Stimulated activated CD4-positive, alpha-beta T cell treated with anti-CD3 and anti-CD28 coated beads, Interleukin-15, amount 100 ng/mL, for 24 hours (primary cell): ENCODE data around the gene ATP1A4.
"Not testable (repeated sequence)": the region's sequence is repeated elsewhere in the genome, so short reads cannot be mapped to it uniquely, and the experiment has no call there.

Experiments used
- DNase-seq: peaks from one replicate; pipeline ENCODE4 v3.0.0-alpha.2; 2020

ATP1A4 gene

DNA sequence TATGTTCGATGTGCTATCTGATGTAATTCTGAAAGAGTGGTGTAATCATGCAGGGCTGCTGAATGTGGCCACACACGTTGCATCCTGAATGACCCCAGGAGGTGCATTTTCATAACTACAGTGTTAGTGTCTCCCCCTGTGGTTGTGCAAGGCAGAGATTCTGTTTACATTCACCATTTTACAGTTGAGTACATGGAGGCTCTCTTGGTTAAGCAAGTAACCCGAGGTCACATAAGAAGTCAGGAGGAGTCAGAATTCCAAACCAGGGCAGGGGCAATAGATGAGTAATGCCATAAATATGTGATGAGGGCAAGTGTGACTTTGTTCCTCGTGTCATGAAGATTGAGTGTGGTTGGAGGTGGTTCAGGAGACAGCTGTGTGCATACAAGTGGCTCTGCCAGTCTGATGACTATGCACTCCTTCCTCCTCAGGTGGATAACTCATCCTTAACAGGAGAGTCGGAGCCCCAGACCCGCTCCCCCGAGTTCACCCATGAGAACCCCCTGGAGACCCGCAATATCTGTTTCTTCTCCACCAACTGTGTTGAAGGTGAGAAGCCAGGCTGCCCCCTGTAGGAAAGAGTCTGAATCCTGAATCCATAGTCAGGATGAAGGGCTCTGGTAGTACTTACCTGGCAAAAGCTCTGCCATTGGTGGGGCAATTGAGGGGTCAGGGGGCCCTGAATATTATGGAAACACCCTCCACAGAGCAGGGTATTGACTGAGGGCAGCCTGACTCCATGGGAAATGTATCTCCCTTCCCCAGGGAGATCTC lies 26.5 kb upstream of the ATP1A4 start:
- DNase-seq, result no peak

DNA sequence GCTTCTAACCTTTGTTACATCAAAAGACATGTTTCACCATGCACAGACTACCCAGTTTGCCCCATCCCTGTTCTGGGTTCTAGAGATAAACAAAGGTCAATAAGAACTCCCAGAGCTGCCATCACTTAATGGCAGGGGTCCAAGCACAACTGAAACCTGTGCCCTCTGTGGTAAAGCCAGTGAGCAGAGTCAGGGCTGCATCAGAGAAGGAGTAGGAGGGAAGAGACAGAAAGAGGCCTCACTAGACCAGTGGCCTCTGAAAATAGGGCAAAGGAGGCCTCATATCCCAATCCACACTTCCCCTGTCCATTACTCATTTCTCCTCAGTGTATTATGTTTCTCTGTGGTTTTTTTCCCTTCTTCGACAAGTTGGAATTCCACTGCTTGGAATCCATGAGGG lies 25.7 kb upstream of the ATP1A4 start:
- DNase-seq, result no peak

DNA sequence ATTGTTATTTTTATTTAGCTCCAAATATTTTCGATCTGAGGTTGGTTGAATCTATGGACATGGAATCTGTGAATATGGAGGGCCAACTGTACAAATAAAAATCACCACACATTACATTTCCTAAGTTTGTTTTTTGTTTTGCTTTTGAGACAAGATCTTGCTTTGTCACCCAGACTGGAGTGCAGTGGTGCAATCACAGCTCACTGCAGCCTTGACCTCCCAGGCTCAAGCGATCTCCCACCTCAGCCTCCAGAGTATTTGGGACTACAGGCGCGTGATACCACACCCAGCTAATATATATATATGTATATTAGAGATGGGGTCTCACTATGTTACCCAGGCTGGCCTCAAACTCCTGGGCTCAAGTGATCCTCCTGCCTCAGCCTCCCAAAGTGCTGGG lies 25.1 kb upstream of the ATP1A4 start:
- DNase-seq, result not testable (repeated sequence)

DNA sequence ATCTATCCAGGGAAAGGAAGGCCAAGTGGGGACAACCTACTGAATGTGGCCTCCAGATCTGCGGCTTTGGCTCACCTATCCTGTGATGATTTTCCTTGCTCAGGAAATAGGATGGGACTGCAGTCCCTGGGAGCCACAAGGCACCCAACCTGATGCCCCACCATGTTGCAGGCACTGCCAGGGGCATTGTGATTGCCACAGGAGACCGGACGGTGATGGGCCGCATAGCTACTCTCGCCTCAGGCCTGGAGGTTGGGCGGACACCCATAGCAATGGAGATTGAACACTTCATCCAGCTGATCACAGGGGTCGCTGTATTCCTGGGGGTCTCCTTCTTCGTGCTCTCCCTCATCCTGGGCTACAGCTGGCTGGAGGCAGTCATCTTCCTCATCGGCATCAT lies 24.0 kb upstream of the ATP1A4 start:
- no peak for DNase-seq

DNA sequence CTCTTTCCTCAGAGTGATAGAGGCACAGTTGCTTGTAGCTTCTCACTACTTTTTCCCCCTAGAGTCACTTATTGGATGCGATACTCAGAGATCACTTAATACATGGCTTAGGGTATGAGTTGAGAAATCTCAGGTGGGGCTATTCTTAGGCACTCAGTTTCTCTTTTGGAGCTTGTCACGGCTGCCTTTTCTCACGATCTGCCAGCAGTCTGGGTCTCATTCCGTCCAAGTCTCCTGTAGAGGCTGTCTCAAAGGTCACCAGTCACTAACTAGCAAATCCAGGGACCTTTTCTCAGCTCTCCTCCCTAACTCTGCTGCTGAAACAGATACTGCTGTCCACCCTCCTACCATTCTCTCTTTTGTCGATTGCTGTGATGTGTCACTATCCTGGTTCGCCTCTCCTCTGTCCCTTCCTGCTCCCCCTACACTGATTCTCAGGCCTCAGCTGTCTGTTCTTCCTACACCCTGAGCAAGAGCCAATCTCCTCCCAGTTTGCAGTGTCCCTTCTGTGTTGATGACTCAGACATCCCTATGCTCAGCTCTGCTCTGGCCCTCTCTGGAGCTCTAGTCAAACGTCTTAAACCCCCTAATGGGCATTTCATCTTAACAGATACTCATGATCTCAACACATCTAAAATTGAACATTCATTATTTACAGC lies 23.4 kb upstream of the ATP1A4 start:
- DNase-seq, result no peak

DNA sequence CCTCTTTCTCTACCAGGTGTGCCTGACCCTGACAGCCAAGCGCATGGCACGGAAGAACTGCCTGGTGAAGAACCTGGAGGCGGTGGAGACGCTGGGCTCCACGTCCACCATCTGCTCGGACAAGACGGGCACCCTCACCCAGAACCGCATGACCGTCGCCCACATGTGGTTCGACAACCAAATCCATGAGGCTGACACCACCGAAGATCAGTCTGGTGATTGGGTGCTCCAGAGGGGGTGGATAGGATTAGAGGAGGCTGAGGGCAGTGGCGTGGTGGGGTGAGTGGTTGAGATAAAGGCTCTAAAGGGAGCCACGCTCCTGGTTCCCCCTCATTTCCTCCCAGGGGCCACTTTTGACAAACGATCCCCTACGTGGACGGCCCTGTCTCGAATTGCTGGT lies 22.8 kb upstream of the ATP1A4 start:
- no peak for DNase-seq

DNA sequence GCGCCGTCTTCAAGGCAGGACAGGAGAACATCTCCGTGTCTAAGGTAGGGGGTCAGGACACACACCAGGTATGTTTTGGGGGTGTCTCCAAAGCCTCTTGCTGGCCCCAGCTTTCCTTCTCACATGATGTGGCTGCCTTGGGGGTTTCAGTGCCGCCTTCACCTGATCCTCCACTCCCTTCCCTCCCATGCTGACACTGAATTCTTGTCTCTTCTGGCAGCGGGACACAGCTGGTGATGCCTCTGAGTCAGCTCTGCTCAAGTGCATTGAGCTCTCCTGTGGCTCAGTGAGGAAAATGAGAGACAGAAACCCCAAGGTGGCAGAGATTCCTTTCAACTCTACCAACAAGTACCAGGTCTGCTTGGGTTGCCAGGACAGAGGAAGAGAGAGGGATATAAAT lies 22.4 kb upstream of the ATP1A4 start:
- no peak for DNase-seq

DNA sequence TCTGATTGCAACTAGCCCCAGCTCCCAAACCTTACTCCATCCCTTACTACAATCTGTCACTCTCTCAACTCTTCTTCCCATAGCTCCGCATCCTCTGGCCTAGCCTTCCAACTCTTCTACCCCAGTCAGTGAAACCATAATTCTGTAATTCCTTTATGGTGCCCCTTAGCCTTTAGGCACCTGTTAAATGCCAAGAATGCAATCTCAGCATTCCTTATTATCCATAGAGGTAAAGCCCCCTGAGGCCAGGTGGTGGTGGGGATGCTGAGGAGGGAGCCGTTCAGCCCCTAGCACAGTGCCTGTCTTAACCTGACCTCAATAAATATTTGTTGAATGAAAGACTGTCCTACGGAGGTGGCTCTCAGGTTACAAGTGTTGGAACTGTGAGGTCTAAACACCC lies 21.8 kb upstream of the ATP1A4 start:
- no peak for DNase-seq

DNA sequence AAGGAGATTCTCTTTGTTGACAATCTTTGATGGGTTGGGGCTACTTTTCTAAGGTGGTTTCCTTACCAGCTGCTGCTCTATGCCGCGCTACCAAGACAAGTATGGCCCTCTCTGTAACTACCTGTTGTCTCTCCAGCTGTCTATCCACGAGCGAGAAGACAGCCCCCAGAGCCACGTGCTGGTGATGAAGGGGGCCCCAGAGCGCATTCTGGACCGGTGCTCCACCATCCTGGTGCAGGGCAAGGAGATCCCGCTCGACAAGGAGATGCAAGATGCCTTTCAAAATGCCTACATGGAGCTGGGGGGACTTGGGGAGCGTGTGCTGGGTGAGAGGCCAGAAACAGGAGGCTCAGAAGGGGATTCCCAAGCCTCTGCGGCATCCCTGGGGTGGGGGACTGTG lies 21.4 kb upstream of the ATP1A4 start:
- no peak for DNase-seq

DNA sequence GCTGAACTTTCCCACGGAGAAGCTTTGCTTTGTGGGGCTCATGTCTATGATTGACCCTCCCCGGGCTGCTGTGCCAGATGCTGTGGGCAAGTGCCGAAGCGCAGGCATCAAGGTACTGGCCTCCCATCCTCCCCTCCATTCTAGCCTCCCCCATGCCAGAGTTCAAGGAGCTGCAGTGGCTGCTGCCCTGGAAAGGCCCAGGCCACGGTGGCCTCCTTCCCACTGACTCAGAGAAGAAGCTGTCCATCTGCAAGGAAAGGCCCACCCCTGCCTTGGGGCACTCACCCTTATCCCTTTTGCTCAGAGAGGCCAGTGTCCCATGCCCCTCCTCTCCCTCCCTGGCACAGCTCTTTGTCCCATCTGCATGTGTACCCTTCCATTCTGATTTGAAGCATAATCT lies 20.9 kb upstream of the ATP1A4 start:
- DNase-seq, result no peak

DNA sequence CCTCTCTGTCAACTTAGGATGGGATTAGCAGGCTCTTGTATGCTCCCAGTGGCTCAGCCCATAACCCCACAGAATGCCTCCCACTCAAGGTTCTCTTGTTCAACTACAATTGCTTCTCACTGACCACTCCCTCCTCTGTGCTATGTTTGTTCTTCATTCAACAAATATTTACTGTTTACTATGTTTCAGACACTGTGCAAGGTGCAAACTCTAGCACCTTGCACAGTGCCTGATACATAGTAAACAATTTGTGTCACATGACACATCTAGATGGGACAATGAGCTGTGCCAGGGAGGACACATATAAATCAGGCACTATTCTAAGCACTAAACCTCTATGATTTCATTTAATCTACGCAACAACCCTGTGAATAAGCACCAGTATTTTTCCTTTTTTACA lies 20.5 kb upstream of the ATP1A4 start:
- no peak for DNase-seq

DNA sequence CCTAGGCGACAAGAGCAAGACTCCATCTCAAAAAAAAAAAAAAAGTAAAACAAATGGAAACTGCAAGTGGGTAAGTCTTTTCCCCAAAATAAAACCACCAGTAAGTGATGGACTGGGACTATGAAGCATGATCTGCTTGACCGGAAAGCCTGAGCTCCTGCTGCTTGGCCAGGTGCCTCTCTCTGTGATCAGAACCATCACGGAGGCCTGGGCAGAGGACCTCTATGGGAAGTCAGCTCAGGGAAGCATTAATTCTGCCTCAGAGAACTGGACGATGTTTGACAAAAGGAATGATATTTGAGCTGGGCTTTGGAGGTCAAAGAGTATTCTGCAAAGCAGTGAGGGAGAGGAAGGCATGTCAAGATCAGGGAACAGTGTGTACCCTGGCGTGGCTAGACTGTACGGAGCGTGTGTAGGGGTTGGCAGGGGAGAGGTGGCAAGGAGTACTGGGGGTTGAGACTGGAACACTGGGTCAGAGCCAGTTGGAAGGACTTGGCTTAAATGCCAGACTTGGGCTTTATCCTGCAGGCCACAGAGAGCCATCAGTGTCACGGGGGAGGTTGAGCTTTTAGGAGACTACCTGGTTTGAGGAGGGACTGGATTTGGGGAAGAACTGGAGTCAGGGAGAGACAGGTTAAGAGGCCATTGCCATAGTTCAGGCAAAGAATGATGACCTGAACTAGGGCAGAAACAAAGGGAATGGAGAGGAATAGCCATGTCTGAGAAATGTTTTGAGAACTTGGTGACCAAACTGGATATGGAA lies 19.4 kb upstream of the ATP1A4 start:
- DNase-seq, result no peak

DNA sequence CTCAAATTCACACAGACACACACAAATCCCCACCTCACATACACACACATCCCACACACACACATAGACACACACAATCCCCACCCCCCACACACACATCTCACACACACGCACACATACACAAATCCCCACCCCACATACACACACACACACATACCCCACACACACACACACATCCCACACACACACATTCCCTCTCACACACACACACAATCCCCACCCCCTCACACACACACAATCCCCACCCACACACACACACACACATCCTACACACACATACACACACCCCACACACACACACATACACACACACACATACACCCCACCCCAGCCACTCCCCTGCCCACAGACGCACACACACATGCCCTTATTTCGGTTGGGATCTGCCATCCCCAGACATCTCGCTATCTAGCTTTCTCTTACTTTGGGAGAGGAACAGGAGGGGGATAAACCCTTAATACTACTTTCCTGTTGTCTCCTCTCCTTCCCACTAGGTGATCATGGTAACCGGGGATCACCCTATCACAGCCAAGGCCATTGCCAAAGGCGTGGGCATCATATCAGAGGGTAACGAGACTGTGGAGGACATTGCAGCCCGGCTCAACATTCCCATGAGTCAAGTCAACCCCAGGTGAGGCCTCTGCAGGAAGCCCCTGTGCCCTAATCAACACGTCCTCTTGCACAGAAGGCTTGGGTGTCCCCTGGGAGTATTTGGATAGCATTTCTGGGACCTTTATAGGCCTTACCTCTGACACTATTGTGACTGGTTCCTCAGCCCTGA lies 17.2 kb upstream of the ATP1A4 start:
- DNase-seq, result no peak

DNA sequence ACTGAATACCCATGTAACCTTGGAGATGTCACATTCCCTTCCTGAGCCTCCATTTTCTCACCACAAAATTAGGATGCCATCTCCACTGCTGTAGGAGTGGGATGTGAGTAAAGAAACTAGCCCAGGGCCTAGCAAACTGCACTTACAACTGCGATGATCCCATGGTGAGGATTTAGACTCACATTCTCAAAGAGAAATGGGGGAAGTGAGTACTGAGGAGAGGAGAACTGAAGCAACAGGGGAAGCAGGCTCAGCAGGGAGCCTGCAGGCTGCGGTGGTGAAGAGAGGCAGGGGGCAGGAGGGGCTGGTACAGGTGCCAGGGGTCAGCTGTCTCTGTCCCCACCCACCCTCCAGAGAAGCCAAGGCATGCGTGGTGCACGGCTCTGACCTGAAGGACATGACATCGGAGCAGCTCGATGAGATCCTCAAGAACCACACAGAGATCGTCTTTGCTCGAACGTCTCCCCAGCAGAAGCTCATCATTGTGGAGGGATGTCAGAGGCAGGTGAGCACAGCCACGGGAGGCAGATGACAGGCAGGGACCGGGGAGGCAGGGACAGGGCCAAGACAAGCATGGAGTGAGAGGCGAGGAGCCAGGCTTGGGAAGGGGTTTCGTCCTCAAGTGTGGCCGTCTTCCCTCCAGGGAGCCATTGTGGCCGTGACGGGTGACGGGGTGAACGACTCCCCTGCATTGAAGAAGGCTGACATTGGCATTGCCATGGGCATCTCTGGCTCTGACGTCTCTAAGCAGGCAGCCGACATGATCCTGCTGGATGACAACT lies 16.4 kb upstream of the ATP1A4 start:
- no peak for DNase-seq

DNA sequence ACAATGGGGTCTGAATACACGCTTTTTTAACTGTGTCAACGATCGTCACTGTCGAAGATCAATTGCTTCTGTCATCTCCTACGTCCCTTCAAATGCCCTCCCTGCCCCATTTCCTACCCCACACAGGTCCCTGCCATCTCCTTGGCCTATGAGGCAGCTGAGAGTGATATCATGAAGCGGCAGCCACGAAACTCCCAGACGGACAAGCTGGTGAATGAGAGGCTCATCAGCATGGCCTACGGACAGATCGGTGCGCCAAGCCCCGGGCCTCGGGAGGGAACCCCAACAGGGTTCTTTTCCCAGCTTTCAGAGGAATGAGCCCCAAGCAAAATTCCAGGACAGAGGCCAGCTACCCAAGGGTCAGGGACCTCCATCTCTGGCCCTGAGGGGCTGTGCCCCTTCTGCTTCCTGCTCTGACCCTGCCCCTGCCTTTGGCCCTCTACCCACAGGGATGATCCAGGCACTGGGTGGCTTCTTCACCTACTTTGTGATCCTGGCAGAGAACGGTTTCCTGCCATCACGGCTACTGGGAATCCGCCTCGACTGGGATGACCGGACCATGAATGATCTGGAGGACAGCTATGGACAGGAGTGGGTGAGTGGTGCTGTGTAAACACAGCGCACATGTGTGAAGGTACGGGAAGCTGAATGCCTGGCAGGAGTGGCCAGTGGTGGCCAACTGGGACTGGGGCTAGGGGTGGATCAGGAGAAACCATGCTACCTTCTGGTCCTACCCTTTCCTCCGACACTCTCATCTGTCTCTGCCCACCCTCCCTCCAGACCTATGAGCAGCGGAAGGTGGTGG lies 15.1 kb upstream of the ATP1A4 start:
- no peak for DNase-seq

DNA sequence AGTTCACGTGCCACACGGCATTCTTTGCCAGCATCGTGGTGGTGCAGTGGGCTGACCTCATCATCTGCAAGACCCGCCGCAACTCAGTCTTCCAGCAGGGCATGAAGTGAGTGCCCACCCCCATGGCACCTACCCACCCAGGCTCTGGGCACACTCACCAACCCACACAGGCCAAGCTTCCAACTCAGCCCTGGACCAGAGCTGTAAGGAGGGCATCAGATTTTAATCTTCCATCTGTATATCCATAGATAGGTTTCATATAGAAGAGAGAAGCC lies 14.5 kb upstream of the ATP1A4 start:
- no peak for DNase-seq

DNA sequence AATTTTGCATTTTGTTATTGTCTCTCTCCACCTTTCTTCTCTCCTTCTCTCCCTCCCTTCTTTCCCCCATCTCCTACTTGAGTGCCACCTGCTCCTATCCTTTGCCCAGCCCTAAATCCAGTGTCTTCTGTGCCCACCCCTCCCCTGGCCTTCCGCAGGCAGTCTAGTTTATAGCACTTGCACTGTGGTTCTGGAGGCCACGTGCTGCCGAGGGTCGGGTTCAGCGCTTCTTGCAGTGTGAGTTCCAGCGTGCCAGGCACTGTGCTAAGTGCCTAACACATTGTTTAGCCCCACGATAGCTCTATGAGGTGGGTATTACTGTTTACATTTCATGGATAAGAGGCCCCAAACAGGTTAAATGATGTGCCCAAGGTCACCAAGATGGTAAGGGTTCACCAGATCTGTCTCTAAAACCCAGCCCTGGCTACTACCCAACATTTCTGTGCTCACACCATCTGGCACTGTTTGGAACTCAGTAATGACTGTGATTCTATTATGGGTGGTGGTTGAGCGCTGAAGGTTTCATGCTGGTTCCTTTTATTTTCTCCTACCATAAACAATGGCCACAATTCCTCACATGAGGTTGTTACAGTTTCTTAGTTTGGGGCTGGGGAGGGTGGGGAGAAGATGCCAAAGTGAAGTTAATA lies 14.1 kb upstream of the ATP1A4 start:
- no peak for DNase-seq

DNA sequence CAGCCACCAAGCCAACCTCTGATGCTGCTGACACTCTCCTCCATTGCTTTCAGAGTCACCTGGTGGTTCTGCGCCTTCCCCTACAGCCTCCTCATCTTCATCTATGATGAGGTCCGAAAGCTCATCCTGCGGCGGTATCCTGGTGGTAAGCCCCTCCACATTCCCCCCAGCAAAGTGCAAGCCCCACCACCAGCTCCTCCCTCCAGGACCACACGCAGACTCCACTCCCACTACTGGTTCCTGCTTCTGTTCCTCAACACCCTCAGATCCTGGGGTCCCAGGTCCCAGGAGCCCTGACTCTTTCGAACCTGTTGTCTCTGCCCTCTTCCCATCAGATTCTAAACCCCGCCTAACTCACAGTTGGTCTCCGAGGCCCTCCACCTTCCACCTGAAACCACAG lies 11.6 kb upstream of the ATP1A4 start:
- no peak for DNase-seq

DNA sequence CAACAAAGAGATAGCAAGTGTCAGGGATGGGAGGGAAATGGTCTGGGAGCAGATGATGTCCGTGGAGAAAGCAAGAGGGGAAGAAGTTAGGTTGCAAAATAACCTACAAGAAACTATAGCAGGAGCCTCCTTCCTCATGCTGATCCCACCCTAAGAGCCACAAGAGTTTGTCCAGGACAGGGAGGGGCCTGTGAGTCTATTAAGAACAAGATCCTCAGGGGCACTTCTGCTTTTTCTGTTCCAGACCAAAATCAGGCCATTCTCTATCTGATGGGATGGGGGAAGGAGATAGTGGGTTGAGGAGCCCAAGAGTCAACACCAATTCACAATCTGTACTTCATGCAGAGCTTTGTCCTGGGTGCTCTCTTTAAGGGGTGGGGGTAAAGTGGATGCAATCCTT lies 7.7 kb upstream of the ATP1A4 start:
- DNase-seq, result no peak

DNA sequence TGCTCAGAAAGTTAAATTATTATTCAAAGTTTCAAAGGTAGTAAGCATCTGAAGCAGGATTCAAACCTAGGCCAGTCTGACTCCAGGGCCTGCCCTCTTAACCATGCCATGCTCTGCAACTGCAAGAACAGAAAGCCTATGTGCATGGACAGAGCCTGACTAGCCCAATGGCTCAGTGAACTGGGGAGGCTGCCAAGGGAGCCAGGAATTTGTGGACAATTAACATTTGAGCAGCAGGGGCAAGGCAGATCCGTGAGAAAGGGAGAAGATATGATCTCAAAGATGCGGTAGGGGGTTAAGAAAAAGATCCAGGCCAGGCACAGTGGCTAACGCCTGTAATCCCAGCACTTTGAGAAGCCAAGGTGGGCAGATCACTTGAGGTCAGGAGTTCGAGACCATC lies 6.5 kb upstream of the ATP1A4 start:
- DNase-seq, result no peak

DNA sequence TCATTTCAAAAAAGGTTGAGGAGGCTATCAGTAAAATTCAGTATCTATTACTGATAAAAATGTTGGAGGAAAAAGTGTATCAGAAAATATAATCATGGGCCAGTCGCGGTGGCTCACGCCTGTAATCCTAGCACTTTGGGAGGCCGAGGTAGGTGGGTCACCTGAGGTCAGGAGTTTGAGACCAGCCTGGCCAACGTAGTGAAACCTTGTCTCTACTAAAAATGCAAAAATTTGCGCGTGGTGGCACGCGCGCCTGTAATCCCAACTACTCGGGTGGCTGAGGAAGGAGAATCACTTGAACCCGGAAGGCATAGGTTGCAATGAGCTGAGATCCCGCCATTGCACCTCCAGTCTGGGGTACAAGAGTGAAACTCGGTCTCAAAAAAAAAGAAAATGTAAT lies 5.3 kb upstream of the ATP1A4 start:
- no peak for DNase-seq
